Measurements from ENCODE around the gene PWWP3B.
"Not testable (repeated sequence)": the region's sequence is repeated elsewhere in the genome, so short reads cannot be mapped to it uniquely, and the experiment has no call there.

Gene PWWP3B

DNA sequence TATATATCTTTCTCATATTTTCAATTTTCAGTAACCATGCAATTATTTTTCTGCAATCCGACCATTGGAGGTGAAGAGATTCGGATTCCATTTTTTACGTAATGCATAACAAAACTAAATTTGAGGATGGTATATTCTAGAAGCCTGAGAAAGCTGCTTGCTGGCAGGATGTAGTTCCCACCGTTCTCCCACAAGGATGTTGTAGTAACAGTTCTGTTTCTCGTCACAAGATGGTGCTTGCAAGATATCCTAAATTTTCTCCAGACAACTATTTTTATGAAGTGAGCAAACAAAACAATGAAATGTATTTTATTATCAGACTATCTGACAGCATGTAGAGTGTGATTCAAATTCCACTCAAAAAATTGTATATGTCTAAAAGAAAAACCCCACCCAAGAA lies 10.7 kb downstream of the PWWP3B start:
- Histone ChIP-seq H3K27me3 (ENCODE audit: insufficient read depth, poor library complexity, severe bottlenecking) (no peaks in the 10 kb centered on the region), H3K4me3 (replicated peaks; ENCODE audit: insufficient read depth, low read length) (no peak overlapping the region), H3K27ac (replicated peaks) (no peak overlapping the region)
- TF ChIP-seq SPI1 (IDR thresholded peaks at IDR 0.05; ENCODE audit: borderline replicate concordance, low read depth) (no peak), GABPA (IDR thresholded peaks at IDR 0.05; ENCODE audit: low read depth) (no peak), POLR2AphosphoS5 (IDR thresholded peaks at IDR 0.05; ENCODE audit: low read depth) (no peak)
- TF ChIP-seq, protein P1, sequence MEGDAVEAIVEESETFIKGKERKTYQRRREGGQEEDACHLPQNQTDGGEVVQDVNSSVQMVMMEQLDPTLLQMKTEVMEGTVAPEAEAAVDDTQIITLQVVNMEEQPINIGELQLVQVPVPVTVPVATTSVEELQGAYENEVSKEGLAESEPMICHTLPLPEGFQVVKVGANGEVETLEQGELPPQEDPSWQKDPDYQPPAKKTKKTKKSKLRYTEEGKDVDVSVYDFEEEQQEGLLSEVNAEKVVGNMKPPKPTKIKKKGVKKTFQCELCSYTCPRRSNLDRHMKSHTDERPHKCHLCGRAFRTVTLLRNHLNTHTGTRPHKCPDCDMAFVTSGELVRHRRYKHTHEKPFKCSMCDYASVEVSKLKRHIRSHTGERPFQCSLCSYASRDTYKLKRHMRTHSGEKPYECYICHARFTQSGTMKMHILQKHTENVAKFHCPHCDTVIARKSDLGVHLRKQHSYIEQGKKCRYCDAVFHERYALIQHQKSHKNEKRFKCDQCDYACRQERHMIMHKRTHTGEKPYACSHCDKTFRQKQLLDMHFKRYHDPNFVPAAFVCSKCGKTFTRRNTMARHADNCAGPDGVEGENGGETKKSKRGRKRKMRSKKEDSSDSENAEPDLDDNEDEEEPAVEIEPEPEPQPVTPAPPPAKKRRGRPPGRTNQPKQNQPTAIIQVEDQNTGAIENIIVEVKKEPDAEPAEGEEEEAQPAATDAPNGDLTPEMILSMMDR (IDR thresholded peaks at IDR 0.05; ENCODE audit: insufficient read depth, low read length), result no peak
- TF ChIP-seq, protein P2, sequence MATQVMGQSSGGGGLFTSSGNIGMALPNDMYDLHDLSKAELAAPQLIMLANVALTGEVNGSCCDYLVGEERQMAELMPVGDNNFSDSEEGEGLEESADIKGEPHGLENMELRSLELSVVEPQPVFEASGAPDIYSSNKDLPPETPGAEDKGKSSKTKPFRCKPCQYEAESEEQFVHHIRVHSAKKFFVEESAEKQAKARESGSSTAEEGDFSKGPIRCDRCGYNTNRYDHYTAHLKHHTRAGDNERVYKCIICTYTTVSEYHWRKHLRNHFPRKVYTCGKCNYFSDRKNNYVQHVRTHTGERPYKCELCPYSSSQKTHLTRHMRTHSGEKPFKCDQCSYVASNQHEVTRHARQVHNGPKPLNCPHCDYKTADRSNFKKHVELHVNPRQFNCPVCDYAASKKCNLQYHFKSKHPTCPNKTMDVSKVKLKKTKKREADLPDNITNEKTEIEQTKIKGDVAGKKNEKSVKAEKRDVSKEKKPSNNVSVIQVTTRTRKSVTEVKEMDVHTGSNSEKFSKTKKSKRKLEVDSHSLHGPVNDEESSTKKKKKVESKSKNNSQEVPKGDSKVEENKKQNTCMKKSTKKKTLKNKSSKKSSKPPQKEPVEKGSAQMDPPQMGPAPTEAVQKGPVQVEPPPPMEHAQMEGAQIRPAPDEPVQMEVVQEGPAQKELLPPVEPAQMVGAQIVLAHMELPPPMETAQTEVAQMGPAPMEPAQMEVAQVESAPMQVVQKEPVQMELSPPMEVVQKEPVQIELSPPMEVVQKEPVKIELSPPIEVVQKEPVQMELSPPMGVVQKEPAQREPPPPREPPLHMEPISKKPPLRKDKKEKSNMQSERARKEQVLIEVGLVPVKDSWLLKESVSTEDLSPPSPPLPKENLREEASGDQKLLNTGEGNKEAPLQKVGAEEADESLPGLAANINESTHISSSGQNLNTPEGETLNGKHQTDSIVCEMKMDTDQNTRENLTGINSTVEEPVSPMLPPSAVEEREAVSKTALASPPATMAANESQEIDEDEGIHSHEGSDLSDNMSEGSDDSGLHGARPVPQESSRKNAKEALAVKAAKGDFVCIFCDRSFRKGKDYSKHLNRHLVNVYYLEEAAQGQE (IDR thresholded peaks at IDR 0.05; ENCODE audit: insufficient replicate concordance, low read depth), result no peak
- DNase-seq (ENCODE audit: low read depth in 1 of 2, low spot score in 1 of 2), result no peak

DNA sequence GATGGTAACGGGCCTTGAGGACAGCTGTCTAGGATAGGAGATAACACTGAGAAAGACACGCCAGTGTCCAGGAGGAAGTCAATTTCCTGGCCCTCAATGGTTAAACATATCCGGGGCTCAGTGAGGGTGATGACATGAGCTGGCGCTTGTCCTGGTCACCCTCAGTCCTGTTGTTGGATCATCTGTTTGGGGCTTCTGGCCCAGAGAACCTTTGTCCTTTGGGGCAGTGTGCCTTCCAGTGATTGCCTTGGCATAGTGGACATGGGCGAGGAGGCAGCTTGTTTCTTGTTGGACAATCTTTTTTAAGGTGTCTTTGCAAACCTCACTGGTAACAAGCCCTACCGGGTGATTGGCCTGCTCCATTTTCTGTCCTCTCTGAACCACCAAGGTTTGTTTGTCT lies 15.6 kb downstream of the PWWP3B start:
- not testable (repeated sequence) for H3K27me3 ChIP-seq (ENCODE audit: insufficient read depth, poor library complexity, severe bottlenecking); H3K27ac ChIP-seq (replicated peaks); H3K4me3 ChIP-seq (replicated peaks; ENCODE audit: insufficient read depth, low read length); DNase-seq (ENCODE audit: low read depth in 1 of 2, low spot score in 1 of 2)

DNA sequence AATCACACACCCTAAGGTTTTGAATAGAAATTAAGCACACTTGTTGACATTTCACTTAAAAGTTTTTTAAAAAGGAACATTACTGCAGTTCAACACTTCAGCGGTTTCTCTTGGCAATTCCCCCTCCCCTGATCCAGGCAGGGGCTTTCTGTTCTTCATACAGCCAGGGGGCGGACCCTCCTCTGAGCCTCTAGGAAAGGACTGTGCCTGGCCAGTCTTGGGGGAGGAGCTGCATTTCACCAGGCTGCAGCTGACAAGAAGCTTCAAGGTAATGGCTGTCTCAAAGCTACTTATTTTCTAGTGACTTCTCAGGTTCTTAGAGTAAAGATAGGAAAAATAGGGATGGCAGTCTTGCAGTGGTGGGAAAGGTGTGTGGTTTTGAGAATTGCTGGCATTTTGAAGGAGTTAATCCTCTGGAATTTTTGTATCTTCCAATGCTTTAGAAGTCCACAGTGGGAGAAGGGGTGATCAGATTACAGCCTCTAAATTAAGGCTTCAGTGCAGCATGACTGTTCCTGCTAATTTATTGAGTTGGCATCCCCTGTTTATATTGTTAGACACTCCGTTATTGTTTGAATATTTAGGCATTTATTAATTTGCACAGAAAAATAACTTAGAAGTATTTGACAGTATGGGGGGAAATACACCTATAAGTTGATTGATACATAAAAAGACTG lies 33.5 kb downstream of the PWWP3B start:
- Histone ChIP-seq H3K4me3 (replicated peaks; ENCODE audit: insufficient read depth, low read length) (no peak overlapping the region), H3K27ac (replicated peaks) (no peak overlapping the region), H3K27me3 (ENCODE audit: insufficient read depth, poor library complexity, severe bottlenecking) (no peaks in the 10 kb centered on the region)
- no peak for DNase-seq (ENCODE audit: low read depth in 1 of 2, low spot score in 1 of 2)
- TF ChIP-seq SPI1 (IDR thresholded peaks at IDR 0.05; ENCODE audit: borderline replicate concordance, low read depth) (no peak), POLR2AphosphoS5 (IDR thresholded peaks at IDR 0.05; ENCODE audit: low read depth) (no peak), GABPA (IDR thresholded peaks at IDR 0.05; ENCODE audit: low read depth) (no peak)
- TF ChIP-seq, protein P1 (IDR thresholded peaks at IDR 0.05; ENCODE audit: insufficient read depth, low read length), result no peak
- TF ChIP-seq, protein P2 (IDR thresholded peaks at IDR 0.05; ENCODE audit: insufficient replicate concordance, low read depth), result no peak

DNA sequence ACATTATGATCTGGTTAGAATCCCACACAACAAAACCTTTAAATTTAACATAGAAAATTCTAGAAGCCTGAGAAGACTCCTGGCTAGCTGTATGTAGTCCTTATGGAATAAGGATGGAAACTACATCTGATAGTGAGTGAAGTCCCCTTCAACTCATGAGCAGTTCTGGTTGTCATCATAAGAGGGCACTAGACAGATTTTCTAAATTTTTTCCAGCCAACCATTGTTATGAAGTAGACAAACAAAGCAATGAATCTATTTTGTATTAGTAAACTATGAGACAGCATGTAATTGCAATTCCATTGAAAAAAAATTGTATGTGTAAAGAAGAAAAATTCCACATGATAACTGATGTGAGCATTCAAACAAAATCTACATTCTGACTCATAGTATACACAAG lies 35.2 kb downstream of the PWWP3B start:
- no peaks in the 10 kb centered on the region for H3K27me3 ChIP-seq (ENCODE audit: insufficient read depth, poor library complexity, severe bottlenecking)
- no peak overlapping the region for H3K27ac ChIP-seq (replicated peaks)
- no peak overlapping the region for H3K4me3 ChIP-seq (replicated peaks; ENCODE audit: insufficient read depth, low read length)
- TF ChIP-seq, protein P1 (IDR thresholded peaks at IDR 0.05; ENCODE audit: insufficient read depth, low read length), result no peak
- no peak for DNase-seq (ENCODE audit: low read depth in 1 of 2, low spot score in 1 of 2)

Measured in HL-60 (cell line).